ENCODE measurements around the gene IL17B. TPM values are rescaled to one million over a fixed set of nuclear protein-coding genes. Genes with fewer than 3 reads are reported as not detected.

IL17B gene
- total and polyA plus RNA-seq, 3 donors from 2014 or later: 4.7 to 12.4 (median 5.0) TPM

DNA sequence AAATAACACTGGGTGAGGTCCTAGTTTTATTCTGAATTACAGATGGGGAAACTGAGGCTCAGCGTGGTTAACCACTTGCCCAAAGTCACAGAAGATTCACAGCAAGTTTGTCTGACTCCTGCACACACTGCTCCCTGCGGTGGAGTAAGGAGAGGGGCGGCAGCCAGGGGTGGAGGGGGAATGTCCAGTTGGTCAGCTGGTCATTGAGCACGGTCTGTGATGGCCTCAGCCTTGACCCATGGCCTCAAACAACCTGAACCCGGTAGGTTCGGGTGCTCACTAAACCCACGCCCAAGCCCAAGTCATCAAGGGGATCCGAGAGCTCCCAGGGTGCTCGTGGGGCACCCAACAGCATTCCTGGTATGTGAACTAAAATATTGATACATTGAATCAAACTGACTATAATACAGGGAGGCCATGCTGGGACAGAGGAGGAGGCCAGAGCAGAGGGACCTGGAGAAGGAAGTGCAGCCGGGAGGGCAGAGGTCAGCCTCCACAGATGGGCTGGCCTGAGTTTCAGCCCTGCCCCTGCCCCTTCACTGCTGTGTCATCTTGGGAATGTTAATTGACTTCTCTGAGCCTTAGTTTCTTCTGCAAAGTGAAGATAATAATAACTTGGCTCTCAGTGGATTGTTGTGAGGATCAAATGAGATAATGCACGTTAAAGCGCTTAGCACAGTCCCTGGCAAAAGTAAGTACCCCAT lies 3.6 kb upstream of the IL17B start:
- Histone ChIP-seq H3K4me3 (no peak overlapping the region), H3K27me3 (no peaks in the 10 kb centered on the region), H3K9me3 (no peaks in the 10 kb centered on the region), H3K36me3 (ENCODE audit: low read depth, missing control alignments) (no peaks in the 10 kb centered on the region), H3K4me1 (peaks cover 84% of the 10 kb centered on the region), H3K27ac (peak overlapping the region; percentile 78 to 91)
- TF ChIP-seq POLR2A (IDR thresholded peaks at IDR 0.05) (no peak), CTCF (IDR thresholded peaks at IDR 0.05) (no peak)
- intact Hi-C loops (cut with DNase I; ENCODE audit: low total_unique reads): loop anchor here (5.0 kb wide), 2 partner anchors 35 to 50 kb away; no protein-coding TSS in a partner anchor
- peak; percentile 49 for DNase-seq
- WGBS, 2 donors: 42 to 44% methylated on average over 4 to 12 of the region's 12 CpGs

DNA sequence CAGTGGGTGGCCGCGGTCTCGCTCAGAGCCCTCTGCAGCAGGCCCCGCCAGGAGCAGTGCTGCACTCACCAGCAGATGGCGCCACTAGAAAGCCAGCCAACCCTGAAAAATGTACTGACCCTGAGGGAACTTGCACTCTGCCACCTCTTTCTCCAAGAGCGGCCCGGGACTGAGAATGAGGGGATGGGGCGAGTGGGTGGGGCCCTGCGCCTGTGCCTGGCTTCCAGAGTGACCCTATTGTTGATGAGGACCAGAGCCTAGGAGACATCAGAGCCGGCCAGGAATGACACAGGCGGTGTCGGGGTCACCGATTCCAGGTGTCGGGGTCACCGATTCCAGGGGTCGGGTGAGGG lies 2.9 kb upstream of the IL17B start:
- H3K4me3 ChIP-seq: no peak overlapping the region
- peak; percentile 86 for DNase-seq
- intact Hi-C loops (cut with DNase I; ENCODE audit: low total_unique reads): loop anchor here (5.0 kb wide), 2 partner anchors 35 to 50 kb away; no protein-coding TSS in a partner anchor
- no peaks in the 10 kb centered on the region for H3K27me3 ChIP-seq
- H3K27ac ChIP-seq: peak overlapping the region; percentile 78 to 91
- no peaks in the 10 kb centered on the region for H3K9me3 ChIP-seq
- TF ChIP-seq POLR2A (IDR thresholded peaks at IDR 0.05): no peak
- TF ChIP-seq CTCF (IDR thresholded peaks at IDR 0.05): peak; percentile 94 to 96 (median 96)
- H3K36me3 ChIP-seq (ENCODE audit: low read depth, missing control alignments): no peaks in the 10 kb centered on the region
- 44 to 50% methylated on average over 16 of the region's 16 CpGs for WGBS, 2 donors
- peaks cover 80% of the 10 kb centered on the region for H3K4me1 ChIP-seq

DNA sequence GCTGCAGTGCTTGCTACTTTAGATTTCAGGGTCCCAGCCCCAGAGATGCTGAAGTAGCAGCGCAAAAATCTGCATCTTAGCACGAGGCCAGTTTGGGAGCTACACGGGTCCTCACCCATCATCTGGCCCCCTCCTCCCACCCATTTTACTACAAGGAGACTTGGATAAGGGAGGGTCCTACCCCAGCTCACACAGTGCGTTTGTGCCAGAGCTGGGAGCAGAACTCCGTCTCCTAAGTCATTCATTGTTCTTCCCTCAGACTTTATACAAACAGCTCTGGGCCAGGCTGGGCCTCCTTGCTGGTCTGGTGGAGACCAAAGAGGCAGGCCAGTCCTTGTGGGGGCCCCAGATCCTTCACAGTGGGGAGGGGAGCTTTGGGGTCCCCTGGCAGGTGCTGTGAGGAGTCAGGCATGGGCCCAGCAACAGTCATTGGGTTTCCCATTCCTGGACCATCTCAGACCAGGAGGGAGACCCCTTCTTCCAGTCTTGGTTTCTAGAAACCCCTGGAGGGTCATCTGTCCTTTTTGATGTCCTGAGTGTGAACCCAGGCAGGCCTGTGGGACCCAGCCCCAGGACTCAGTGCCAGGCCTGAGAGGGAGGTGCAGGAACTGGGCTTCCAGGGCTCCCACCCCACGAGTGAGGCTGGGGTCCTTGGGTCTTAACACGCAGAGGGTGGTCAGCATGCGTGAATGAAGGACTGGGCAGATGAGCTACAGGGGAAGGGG lies 2.3 kb upstream of the IL17B start:
- 38 to 61% methylated on average over 8 of the region's 8 CpGs for WGBS, 2 donors
- no peaks in the 10 kb centered on the region for H3K9me3 ChIP-seq
- intact Hi-C loops (cut with DNase I; ENCODE audit: low total_unique reads): loop anchor here (5.0 kb wide), 2 partner anchors 36 to 51 kb away; no protein-coding TSS in a partner anchor
- no peaks in the 10 kb centered on the region for H3K27me3 ChIP-seq
- no peak overlapping the region for H3K4me3 ChIP-seq
- no peaks in the 10 kb centered on the region for H3K36me3 ChIP-seq (ENCODE audit: low read depth, missing control alignments)
- peaks cover 74% of the 10 kb centered on the region for H3K4me1 ChIP-seq
- TF ChIP-seq CTCF (IDR thresholded peaks at IDR 0.05) (no peak), POLR2A (IDR thresholded peaks at IDR 0.05) (no peak)
- DNase-seq: no peak
- peak overlapping the region; percentile 78 to 91 for H3K27ac ChIP-seq

DNA sequence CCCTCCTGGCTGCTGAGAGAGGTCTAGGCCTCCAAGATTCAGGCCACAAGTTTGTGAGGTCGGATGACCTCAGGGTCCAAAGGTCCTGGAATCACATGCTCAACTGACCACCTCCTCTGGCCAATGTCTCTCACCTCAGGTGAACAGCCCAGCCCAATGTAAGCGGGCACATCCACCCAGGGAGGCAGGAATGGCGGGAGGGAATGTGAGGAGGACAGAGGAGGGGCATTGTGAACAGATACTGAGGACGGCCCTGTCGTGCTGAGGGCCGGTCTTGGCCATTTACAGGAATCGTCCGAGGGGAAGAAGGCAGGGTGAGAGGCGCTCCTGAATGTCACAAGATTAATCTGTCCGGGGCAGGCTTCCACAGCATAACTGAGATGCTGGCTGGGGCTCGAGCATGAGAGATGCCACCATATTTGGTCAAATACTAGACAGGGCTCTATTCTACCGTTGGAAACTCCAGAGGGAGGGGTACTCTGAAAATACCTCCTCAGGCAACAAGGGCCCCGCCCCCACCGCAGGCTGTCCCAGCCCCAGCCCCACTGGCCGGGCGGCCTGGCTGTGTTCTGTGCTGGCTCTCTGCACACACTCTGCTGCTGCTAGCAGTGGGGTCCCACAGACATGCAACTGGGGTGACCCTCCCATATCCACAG lies 1.5 kb upstream of the IL17B start:
- H3K36me3 ChIP-seq (ENCODE audit: low read depth, missing control alignments): no peaks in the 10 kb centered on the region
- no peaks in the 10 kb centered on the region for H3K27me3 ChIP-seq
- H3K27ac ChIP-seq: peak overlapping the region; percentile 78 to 91
- intact Hi-C loops (cut with DNase I; ENCODE audit: low total_unique reads): loop anchor here (5.0 kb wide), 2 partner anchors 37 to 52 kb away; no protein-coding TSS in a partner anchor
- TF ChIP-seq POLR2A (IDR thresholded peaks at IDR 0.05) (peak; percentile 4), CTCF (IDR thresholded peaks at IDR 0.05) (no peak)
- peaks cover 66% of the 10 kb centered on the region for H3K4me1 ChIP-seq
- peak; percentile 68 for DNase-seq
- H3K9me3 ChIP-seq: no peaks in the 10 kb centered on the region
- H3K4me3 ChIP-seq: no peak overlapping the region
- WGBS, 2 donors: 61 to 69% methylated on average over 11 to 16 of the region's 16 CpGs
